Thyroid gland (tissue), 4 donors: ENCODE data around the gene IL34. TPM values are rescaled to one million over a fixed set of nuclear protein-coding genes. Genes with fewer than 3 reads are reported as not detected.

Experiments
- DNase-seq, 2 donors: peaks; one replicate each; pipeline ENCODE4 v3.0.0-alpha.2; 2019
- H3K27ac ChIP-seq, 3 donors: fragments of 200-600 bp; sonication (generic); 1 replicate in 2 of 3; 2 replicates in 1 of 3; pipeline ENCODE4 v1.5.1; 2016 to 2019; ENCODE audit warnings: mild to moderate bottlenecking in 1 of 3, moderate library complexity in 1 of 3
- H3K27me3 ChIP-seq: fragments of 200-600 bp; sonication (generic); one replicate; pipeline ENCODE4 v1.5.1; 2019
- H3K36me3 ChIP-seq, 2 donors: fragments of 200-600 bp; sonication (generic); one replicate each; pipeline ENCODE4 v1.5.1; 2016 to 2019
- H3K4me1 ChIP-seq, 2 donors: fragments of 200-600 bp; sonication (generic); one replicate each; pipeline ENCODE4 v1.5.1; 2017 to 2019
- H3K4me3 ChIP-seq, 3 donors: fragments of 200-600 bp; sonication (generic); replicated peaks in 1 of 3; 1 replicate in 2 of 3; 2 replicates in 1 of 3; pipeline ENCODE4 v1.5.1; 2016; ENCODE audit warnings: mild to moderate bottlenecking in 1 of 3
- H3K9me3 ChIP-seq: fragments of 200-600 bp; sonication (generic); one replicate; pipeline ENCODE4 v1.5.1; 2017
- POLR2A ChIP-seq, 2 donors: fragments of 450-650 bp; IDR thresholded peaks; one replicate each; pipeline ENCODE4 v1.6.1; 2017; ENCODE audit warnings: antibody characterized with exemption in 2 of 2, mild to moderate bottlenecking in 2 of 2, moderate library complexity in 1 of 2
- WGBS, 2 donors: methylation state at CpG; one replicate each; pipeline ENCODE4 v1.1.5; 2017; 5-methylcytosine and 5-hydroxymethylcytosine counted together
- intact Hi-C: fragments of 100-400 bp; cut with DNase I; formaldehyde crosslinking; loops from one replicate; pipeline ENCODE4 v1.15.1; 2023
- total RNA-seq, 4 donors: library from RNA; depleted of rRNA; stranded (reverse); fragments of >200 nt; gene quantifications; one replicate each; pipeline ENCODE4 v1.2.3, GENCODE V29; 2016
- TF ChIP-seq, protein P1 (sequence below), 6 experiments: fragments of 200-600 bp in 3 of 6; fragments of 450-650 bp in 3 of 6; sonication (generic) in 3 of 6; IDR thresholded peaks; one replicate each; pipeline ENCODE4 v1.5.1; 2016 to 2019; ENCODE audit warnings: antibody characterized with exemption in 6 of 6, mild to moderate bottlenecking in 2 of 6, inconsistent platforms in 1 of 6, moderate library complexity in 1 of 6

IL34 gene
- total RNA-seq, 4 donors from 2014 or later, result 3.5 to 9.6 (median 5.0) TPM

DNA sequence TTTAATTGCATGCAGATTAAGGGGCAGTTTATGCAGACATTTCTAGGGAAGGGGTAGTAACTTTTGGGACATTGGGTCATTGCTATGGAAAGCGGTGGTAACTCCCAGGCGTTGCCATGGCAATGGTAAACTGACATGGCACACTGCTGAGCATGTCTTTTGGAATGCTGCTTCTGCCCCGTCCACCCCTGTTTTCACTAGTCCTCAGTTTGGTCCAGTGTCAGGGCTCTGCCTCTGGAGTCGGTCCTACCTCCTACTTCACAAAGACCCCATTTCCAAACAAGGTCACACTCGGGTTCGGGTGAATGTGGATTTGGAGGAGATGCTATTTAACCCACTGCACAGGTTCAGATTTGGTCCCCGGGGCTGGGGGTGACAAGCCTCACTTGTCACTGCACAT is 2.9 kb downstream of the IL34 start:
- Histone ChIP-seq H3K27ac (no peak overlapping the region), H3K27me3 (no peaks in the 10 kb centered on the region), H3K4me3 (no peak overlapping the region), H3K4me1 (peaks cover 3 to 10% of the 10 kb centered on the region in 2 donors), H3K9me3 (no peaks in the 10 kb centered on the region), H3K36me3 (no peaks in the 10 kb centered on the region)
- no peak for TF ChIP-seq POLR2A (IDR thresholded peaks at IDR 0.05)
- TF ChIP-seq, protein P1, sequence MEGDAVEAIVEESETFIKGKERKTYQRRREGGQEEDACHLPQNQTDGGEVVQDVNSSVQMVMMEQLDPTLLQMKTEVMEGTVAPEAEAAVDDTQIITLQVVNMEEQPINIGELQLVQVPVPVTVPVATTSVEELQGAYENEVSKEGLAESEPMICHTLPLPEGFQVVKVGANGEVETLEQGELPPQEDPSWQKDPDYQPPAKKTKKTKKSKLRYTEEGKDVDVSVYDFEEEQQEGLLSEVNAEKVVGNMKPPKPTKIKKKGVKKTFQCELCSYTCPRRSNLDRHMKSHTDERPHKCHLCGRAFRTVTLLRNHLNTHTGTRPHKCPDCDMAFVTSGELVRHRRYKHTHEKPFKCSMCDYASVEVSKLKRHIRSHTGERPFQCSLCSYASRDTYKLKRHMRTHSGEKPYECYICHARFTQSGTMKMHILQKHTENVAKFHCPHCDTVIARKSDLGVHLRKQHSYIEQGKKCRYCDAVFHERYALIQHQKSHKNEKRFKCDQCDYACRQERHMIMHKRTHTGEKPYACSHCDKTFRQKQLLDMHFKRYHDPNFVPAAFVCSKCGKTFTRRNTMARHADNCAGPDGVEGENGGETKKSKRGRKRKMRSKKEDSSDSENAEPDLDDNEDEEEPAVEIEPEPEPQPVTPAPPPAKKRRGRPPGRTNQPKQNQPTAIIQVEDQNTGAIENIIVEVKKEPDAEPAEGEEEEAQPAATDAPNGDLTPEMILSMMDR (IDR thresholded peaks at IDR 0.05), result no peak
- no peak for DNase-seq
- 90 to 93% methylated on average over 6 to 7 of the region's 7 CpGs for WGBS, 2 donors
- intact Hi-C loops, result loop anchor here (5.0 kb wide), 1 partner anchor 67 kb away; no protein-coding TSS in a partner anchor

DNA sequence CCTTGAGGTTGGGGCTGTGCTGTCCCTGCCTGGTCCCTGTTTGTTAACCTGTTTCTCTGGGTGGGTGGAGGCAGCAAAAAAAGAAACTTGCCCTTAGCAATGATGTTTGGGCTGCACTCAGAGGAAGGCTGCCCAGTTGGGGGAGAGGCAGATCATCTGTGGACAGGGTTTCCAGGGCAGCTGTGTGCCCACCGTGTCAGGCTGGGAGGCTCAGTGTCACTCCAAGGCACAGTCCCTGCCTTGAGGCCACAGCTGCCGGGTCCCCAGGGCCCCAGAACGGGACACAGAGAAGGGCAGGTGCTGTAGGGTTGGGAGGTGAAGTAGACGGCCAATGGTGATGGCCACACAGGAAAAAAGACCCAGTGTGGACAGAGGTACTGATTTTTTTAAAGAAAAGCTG is 3.9 kb downstream of the IL34 start:
- DNase-seq, result no peak

GRCh38 chr16:70651524-70651923 is 5.2 kb downstream of the IL34 start:
- intact Hi-C loops, result loop anchor here (5.0 to 10.0 kb wide), 2 partner anchors 119 to 257 kb away; no protein-coding TSS in a partner anchor
- no peaks in the 10 kb centered on the region for H3K36me3 ChIP-seq
- no peak overlapping the region for H3K27ac ChIP-seq
- WGBS, 2 donors, result 93 to 99% methylated on average over 3 of the region's 3 CpGs
- DNase-seq, result no peak
- no peak for TF ChIP-seq POLR2A (IDR thresholded peaks at IDR 0.05)
- TF ChIP-seq, protein P1 (IDR thresholded peaks at IDR 0.05), result no peak
- H3K9me3 ChIP-seq, result no peaks in the 10 kb centered on the region
- H3K4me1 ChIP-seq, result peaks cover 3 to 10% of the 10 kb centered on the region in 2 donors
- no peaks in the 10 kb centered on the region for H3K27me3 ChIP-seq
- no peak overlapping the region for H3K4me3 ChIP-seq

More for the DNA sequence above, 3.9 kb downstream of the IL34 start:
- no peaks in the 10 kb centered on the region for H3K36me3 ChIP-seq
- WGBS, 2 donors, result 81 to 85% methylated on average over 4 of the region's 4 CpGs
- H3K4me1 ChIP-seq, result peaks cover 3 to 10% of the 10 kb centered on the region in 2 donors
- H3K4me3 ChIP-seq, result no peak overlapping the region
- H3K27ac ChIP-seq, result no peak overlapping the region
- no peaks in the 10 kb centered on the region for H3K9me3 ChIP-seq
- no peaks in the 10 kb centered on the region for H3K27me3 ChIP-seq
- TF ChIP-seq, protein P1 (IDR thresholded peaks at IDR 0.05), result no peak
- no peak for TF ChIP-seq POLR2A (IDR thresholded peaks at IDR 0.05)
- intact Hi-C loops, result loop anchor here (5.0 to 10.0 kb wide), 2 partner anchors 118 to 255 kb away; no protein-coding TSS in a partner anchor

DNA sequence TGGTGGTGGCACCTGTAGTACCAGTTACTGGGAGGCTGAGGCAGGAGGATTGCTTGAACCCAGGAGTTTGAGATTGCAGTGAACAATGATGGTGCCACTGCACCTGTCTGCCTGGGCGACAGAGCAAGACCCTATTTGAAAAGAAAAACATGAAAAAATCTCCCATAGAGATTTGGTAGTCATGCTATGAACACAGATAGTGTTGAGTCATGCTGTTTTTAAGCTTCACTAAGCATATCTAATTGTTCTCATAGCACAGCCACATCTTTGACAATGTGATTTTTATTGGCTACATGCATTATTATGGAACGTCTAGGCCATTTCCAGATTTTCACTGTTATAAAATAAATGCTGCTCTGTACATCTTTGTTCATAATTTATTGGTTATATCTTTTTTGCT is 6.0 kb downstream of the IL34 start:
- WGBS, 2 donors, result 79 to 92% methylated on average over 2 of the region's 2 CpGs
- H3K36me3 ChIP-seq, result no peaks in the 10 kb centered on the region
- no peak overlapping the region for H3K27ac ChIP-seq
- no peaks in the 10 kb centered on the region for H3K9me3 ChIP-seq
- no peak overlapping the region for H3K4me3 ChIP-seq
- H3K4me1 ChIP-seq, result peaks cover 3 to 10% of the 10 kb centered on the region in 2 donors
- TF ChIP-seq, protein P1 (IDR thresholded peaks at IDR 0.05), result no peak
- TF ChIP-seq POLR2A (IDR thresholded peaks at IDR 0.05), result no peak
- no peak for DNase-seq
- intact Hi-C loops, result loop anchor here (5.0 to 10.0 kb wide), 2 partner anchors 120 to 258 kb away; no protein-coding TSS in a partner anchor
- no peaks in the 10 kb centered on the region for H3K27me3 ChIP-seq

GRCh38 chr16:70653406-70653805 is 7.0 kb downstream of the IL34 start:
- Histone ChIP-seq H3K36me3 (no peaks in the 10 kb centered on the region), H3K27ac (peak overlapping the region in 1 of 3 donors; percentile 6), H3K4me1 (peaks cover 3 to 10% of the 10 kb centered on the region in 2 donors), H3K4me3 (no peak overlapping the region), H3K9me3 (no peaks in the 10 kb centered on the region), H3K27me3 (no peaks in the 10 kb centered on the region)
- WGBS, 2 donors, result 87 to 89% methylated on average over 4 of the region's 4 CpGs
- intact Hi-C loops, result loop anchor here (5.0 to 10.0 kb wide), 2 partner anchors 121 to 259 kb away; no protein-coding TSS in a partner anchor
- DNase-seq, result no peak
- TF ChIP-seq, protein P1 (IDR thresholded peaks at IDR 0.05), result no peak
- TF ChIP-seq POLR2A (IDR thresholded peaks at IDR 0.05), result no peak
